C4-2B (cell line): ENCODE measurements around the gene REV3L.

Source experiments
- CTCF ChIP-seq: fragments of 450-650 bp; conservative IDR thresholded peaks from 2 replicates; pipeline ENCODE4 v1.5.1; 2017; ENCODE audit warnings: mild to moderate bottlenecking
- ZFX ChIP-seq: fragments of 450-650 bp; IDR thresholded peaks from 2 replicates; pipeline ENCODE4 v1.6.1; 2017

- no peak for TF ChIP-seq CTCF
- no peak for TF ChIP-seq ZFX
Measured at GRCh38 chr6:111414373-111414772, 68.6 kb downstream of the REV3L start.
